OCI-LY7 (cell line): ENCODE results near the gene CDKN2C. TPM values are rescaled to one million over a fixed set of nuclear protein-coding genes. Genes with fewer than 3 reads are reported as not detected.
"Not testable (repeated sequence)": the region's sequence is repeated elsewhere in the genome, so short reads cannot be mapped to it uniquely, and the experiment has no call there.

Experiments used
- BruUV-seq: library from RNA; stranded (reverse); fragments of 400-500 nt; replicated peaks from 2 replicates; lab custom pipeline; 2021; lab: Mats Ljungman, UMichigan
- CTCF ChIA-PET: fragments of 300-600 bp; sonication (Branson Sonifier 250); formaldehyde crosslinking; loops from one replicate; lab custom pipeline; 2022; ENCODE audit warnings: antibody characterized with exemption; ENCODE audit not compliant: unreplicated experiment; lab: Charles Lee
- POLR2A ChIA-PET: fragments of 300-600 bp; sonication (Branson Sonifier 250); formaldehyde crosslinking; loops from one replicate; lab custom pipeline; 2022; ENCODE audit warnings: antibody characterized with exemption; lab: Charles Lee
- DNase-seq: peaks from one replicate; pipeline ENCODE4 v3.0.0-alpha.2; 2015; ENCODE audit warnings: low spot score
- H2AFZ ChIP-seq: fragments of 200-600 bp; sonication (generic), shearing (Covaris generic); 2 replicates; pipeline ENCODE4 v1.6.1; 2014; ENCODE audit warnings: mild to moderate bottlenecking, antibody characterized with exemption, low read length, moderate library complexity
- H3K27ac ChIP-seq: fragments of 200-600 bp; sonication (generic); 2 replicates; pipeline ENCODE4 v1.5.1; 2014; ENCODE audit warnings: mixed run types, low read depth, mild to moderate bottlenecking, moderate library complexity, low read length, inconsistent platforms; ENCODE audit not compliant: poor library complexity, severe bottlenecking
- H3K36me3 ChIP-seq: fragments of 200-600 bp; sonication (generic); 2 replicates; pipeline ENCODE4 v1.6.1; 2014; ENCODE audit warnings: mild to moderate bottlenecking, antibody characterized with exemption, low read length, moderate library complexity, mixed read lengths; ENCODE audit not compliant: insufficient read depth
- H3K4me1 ChIP-seq: fragments of 200-600 bp; sonication (generic); 2 replicates; pipeline ENCODE4 v1.5.1; 2014; ENCODE audit warnings: mild to moderate bottlenecking, low read length; ENCODE audit not compliant: insufficient read depth, poor library complexity, severe bottlenecking
- H3K4me2 ChIP-seq: fragments of 200-600 bp; sonication (generic); 2 replicates; pipeline ENCODE4 v1.6.1; 2014; ENCODE audit warnings: mild to moderate bottlenecking, low read length
- H3K4me3 ChIP-seq: fragments of 200-600 bp; sonication (generic); 2 replicates; pipeline ENCODE4 v1.5.1; 2014; ENCODE audit warnings: mild to moderate bottlenecking, low read depth, low read length; ENCODE audit not compliant: poor library complexity, severe bottlenecking
- H3K79me2 ChIP-seq: fragments of 200-600 bp; sonication (generic); 2 replicates; pipeline ENCODE4 v1.6.1; 2016; ENCODE audit warnings: low read depth, mild to moderate bottlenecking, low read length, moderate library complexity, mixed read lengths; ENCODE audit not compliant: insufficient read depth
- H3K9me2 ChIP-seq: fragments of 200-600 bp; sonication (generic); 2 replicates; pipeline ENCODE4 v1.6.1; 2016; ENCODE audit warnings: mild to moderate bottlenecking, low read length, mixed read lengths; ENCODE audit not compliant: insufficient read depth
- H3K9me3 ChIP-seq: fragments of 200-600 bp; sonication (generic); 2 replicates; pipeline ENCODE4 v1.6.1; 2014; ENCODE audit warnings: mild to moderate bottlenecking, mixed run types, low read length, mixed read lengths
- H4K20me1 ChIP-seq: fragments of 200-600 bp; sonication (generic); 2 replicates; pipeline ENCODE4 v1.6.1; 2014; ENCODE audit warnings: mild to moderate bottlenecking, antibody characterized with exemption, low read length, moderate library complexity, mixed read lengths; ENCODE audit not compliant: insufficient read depth
- CTCF ChIP-seq: fragments of 200-600 bp; sonication (generic); conservative IDR thresholded peaks from 2 replicates; pipeline ENCODE4 v1.5.1; 2014; ENCODE audit warnings: mild to moderate bottlenecking, antibody characterized with exemption, low read length, moderate library complexity, mixed read lengths
- EZH2phosphoT487 ChIP-seq: fragments of 200-600 bp; sonication (generic); IDR thresholded peaks from 2 replicates; pipeline ENCODE4 v1.6.1; 2018; ENCODE audit warnings: low read depth, borderline replicate concordance, mild to moderate bottlenecking, mixed run types, antibody characterized with exemption, low read length, moderate library complexity, mixed read lengths
- intact Hi-C: fragments of 100-400 bp; cut with micrococcal nuclease; formaldehyde crosslinking; loops from one replicate; pipeline ENCODE4 v1.10.0; 2022; ENCODE audit not compliant: unreplicated experiment
- total RNA-seq, 2 experiments: library from RNA; depleted of rRNA in 1 of 2; stranded (reverse); fragments of >200 nt in 1 of 2; shearing (Covaris generic) in 1 of 2; gene quantifications; 2 replicates each; pipeline ENCODE4 v1.2.3, GENCODE V29; 2014 to 2022

Gene CDKN2C
- total RNA-seq, 2 experiments from 2014 or later: 46.6 to 71.0 TPM

- no peak overlapping the region for H3K4me3 ChIP-seq
- H3K79me2 ChIP-seq: peaks cover 87% of the 10 kb centered on the region
- intact Hi-C loops: no loop called here
- TF ChIP-seq EZH2phosphoT487 (no peak), CTCF (no peak)
- peaks cover 42% of the 10 kb centered on the region for H3K36me3 ChIP-seq
- no peak overlapping the region for H3K27ac ChIP-seq
- BruUV-seq: no TSS peak
- no peak overlapping the region for H3K4me2 ChIP-seq
- H4K20me1 ChIP-seq: peaks cover 5% of the 10 kb centered on the region
- DNase-seq: no peak
- no peaks in the 10 kb centered on the region for H3K9me2 ChIP-seq
- H3K4me1 ChIP-seq: peaks cover 10% of the 10 kb centered on the region
- H2AFZ ChIP-seq: no peak overlapping the region
- no peaks in the 10 kb centered on the region for H3K9me3 ChIP-seq
- ChIA-PET POLR2A (interaction anchor here (0.7 to 1.8 kb wide), 2 partner anchors 16 to 57 kb away, joined by 3 to 7 read pairs; no protein-coding TSS in a partner anchor), CTCF (no interaction called here)
Measured at GRCh38 chr1:50934838-50935237, 35.2 kb upstream of the CDKN2C start.

- H3K9me2 ChIP-seq, H3K4me3 ChIP-seq, H4K20me1 ChIP-seq, H3K4me1 ChIP-seq, H3K27ac ChIP-seq, H3K4me2 ChIP-seq, H3K9me3 ChIP-seq, CTCF ChIA-PET, BruUV-seq, DNase-seq, H2AFZ ChIP-seq, intact Hi-C loops: not testable (repeated sequence)
- POLR2A ChIA-PET: interaction anchor here (1.1 to 1.8 kb wide), 2 partner anchors 15 to 191 kb away, joined by 3 to 7 read pairs; no protein-coding TSS in a partner anchor
- H3K36me3 ChIP-seq: peaks cover 43% of the 10 kb centered on the region
- peaks cover 87% of the 10 kb centered on the region for H3K79me2 ChIP-seq
Measured at GRCh38 chr1:50935276-50935675, 34.8 kb upstream of the CDKN2C start.

DNA sequence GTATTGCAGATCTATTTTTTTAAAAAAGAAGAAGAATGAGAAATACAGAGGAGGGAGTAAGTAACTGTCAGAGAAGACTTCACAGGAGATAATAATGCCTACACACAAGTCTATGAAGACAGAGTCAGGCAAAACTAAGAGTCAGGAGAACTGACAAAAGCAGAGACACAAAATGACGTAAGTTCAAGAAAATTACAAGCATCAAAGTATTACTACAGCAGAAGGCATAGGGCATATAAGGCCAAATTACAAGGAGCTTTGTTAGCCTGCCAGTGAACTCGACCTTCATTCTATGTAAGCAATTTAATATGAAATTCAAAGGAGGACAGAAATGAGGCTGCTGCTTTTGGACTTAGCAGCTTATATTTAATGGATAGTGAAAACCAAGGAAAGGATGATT lies 33.7 kb upstream of the CDKN2C start:
- Histone ChIP-seq H3K27ac (no peak overlapping the region), H3K4me2 (no peak overlapping the region), H3K9me3 (no peaks in the 10 kb centered on the region), H3K9me2 (no peaks in the 10 kb centered on the region), H4K20me1 (no peaks in the 10 kb centered on the region; the same call in 1 of the 2 replicates), H3K36me3 (peaks cover 41% of the 10 kb centered on the region), H3K79me2 (peaks cover 87% of the 10 kb centered on the region), H2AFZ (no peak overlapping the region), H3K4me3 (no peak overlapping the region), H3K4me1 (peaks cover 6% of the 10 kb centered on the region)
- POLR2A ChIA-PET: interaction anchor here (0.9 to 1.1 kb wide), 2 partner anchors 16 to 192 kb away, joined by 3 to 4 read pairs; no protein-coding TSS in a partner anchor
- DNase-seq: no peak
- no TSS peak for BruUV-seq
- intact Hi-C loops: no loop called here
- CTCF ChIA-PET: no interaction called here
- TF ChIP-seq CTCF: no peak
- TF ChIP-seq EZH2phosphoT487: no peak
